ENCODE measurements around the gene GABRA1.

GRCh38 chr5:161847447-161847846, 473 bp upstream of the GABRA1 start:
- TF ChIP-seq CTCF (conservative IDR thresholded peaks at IDR 0.05 in 1 of 2, IDR thresholded peaks at IDR 0.05 in 1 of 2; ENCODE audit: low read depth in 1 of 2, low read length in 2 of 2) = no peak
- no peak for TF ChIP-seq EZH2 (IDR thresholded peaks at IDR 0.05; ENCODE audit: low read length, missing control alignments)

Measured in fibroblast of lung (primary cell).